H9 (cell line): ENCODE data around the gene YIPF5. TPM values are rescaled to one million over a fixed set of nuclear protein-coding genes. Genes with fewer than 3 reads are reported as not detected.

ENCODE experiments used
- DNase-seq: peaks from one replicate; pipeline ENCODE4 v3.0.0-alpha.2; 2017
- H2AFZ ChIP-seq: one replicate; pipeline ENCODE4 v1.6.1; 2013; ENCODE audit warnings: mild to moderate bottlenecking, low read length, control low read depth, moderate library complexity
- H2AK5ac ChIP-seq: 2 replicates; pipeline ENCODE4 v1.6.1; 2013; ENCODE audit warnings: low read length, control low read depth, mixed read lengths; ENCODE audit not compliant: insufficient read length
- H2BK120ac ChIP-seq: one replicate; pipeline ENCODE4 v1.6.1; 2013; ENCODE audit warnings: low read depth, mild to moderate bottlenecking, low read length, control low read depth, inconsistent platforms; ENCODE audit not compliant: poor library complexity, severe bottlenecking
- H2BK12ac ChIP-seq: 2 replicates; pipeline ENCODE4 v1.6.1; 2013; ENCODE audit warnings: low read length, control low read depth, mixed read lengths, low read depth; ENCODE audit not compliant: insufficient read length
- H2BK15ac ChIP-seq: 2 replicates; pipeline ENCODE4 v1.6.1; 2013; ENCODE audit warnings: low read depth, low read length, control low read depth
- H2BK20ac ChIP-seq: one replicate; pipeline ENCODE4 v1.6.1; 2013; ENCODE audit warnings: low read depth, mild to moderate bottlenecking, low read length, control low read depth, inconsistent platforms; ENCODE audit not compliant: poor library complexity, severe bottlenecking
- H2BK5ac ChIP-seq: 2 replicates; pipeline ENCODE4 v1.6.1; 2013; ENCODE audit warnings: low read length, control low read depth, mixed read lengths; ENCODE audit not compliant: insufficient read length
- H3K14ac ChIP-seq: 2 replicates; pipeline ENCODE4 v1.6.1; 2013; ENCODE audit warnings: low read length, control low read depth; ENCODE audit not compliant: insufficient read depth
- H3K18ac ChIP-seq: 2 replicates; pipeline ENCODE4 v1.6.1; 2013; ENCODE audit warnings: low read depth, mild to moderate bottlenecking, mixed read lengths, low read length, control low read depth; ENCODE audit not compliant: insufficient read length
- H3K23ac ChIP-seq: 2 replicates; pipeline ENCODE4 v1.6.1; 2013; ENCODE audit warnings: low read length, control low read depth, mixed read lengths, low read depth; ENCODE audit not compliant: insufficient read length
- H3K23me2 ChIP-seq: 2 replicates; pipeline ENCODE4 v1.6.1; 2013; ENCODE audit warnings: low read depth, mild to moderate bottlenecking, mixed read lengths, low read length, control low read depth; ENCODE audit not compliant: insufficient read length, poor library complexity, severe bottlenecking
- H3K27ac ChIP-seq: 2 replicates; pipeline ENCODE4 v1.5.1; 2013; ENCODE audit warnings: low read length, control low read depth, mixed read lengths, low read depth; ENCODE audit not compliant: insufficient read length
- H3K27me3 ChIP-seq: 2 replicates; pipeline ENCODE4 v1.6.1; 2013; ENCODE audit warnings: low read length, control low read depth, inconsistent platforms; ENCODE audit not compliant: insufficient read depth
- H3K4ac ChIP-seq: 2 replicates; pipeline ENCODE4 v1.6.1; 2013; ENCODE audit warnings: low read depth, mild to moderate bottlenecking, control low read depth, inconsistent platforms, low read length, moderate library complexity
- H3K4me1 ChIP-seq: 2 replicates; pipeline ENCODE4 v1.6.1; 2013; ENCODE audit warnings: low read length, control low read depth, inconsistent platforms; ENCODE audit not compliant: insufficient read depth
- H3K4me2 ChIP-seq: 2 replicates; pipeline ENCODE4 v1.6.1; 2013; ENCODE audit warnings: low read length, control low read depth, mixed read lengths; ENCODE audit not compliant: insufficient read length, insufficient read depth
- H3K56ac ChIP-seq: 2 replicates; pipeline ENCODE4 v1.6.1; 2013; ENCODE audit warnings: low read depth, mild to moderate bottlenecking, mixed read lengths, low read length, control low read depth; ENCODE audit not compliant: insufficient read length
- H3K79me1 ChIP-seq: 2 replicates; pipeline ENCODE4 v1.6.1; 2013; ENCODE audit warnings: low read depth, mild to moderate bottlenecking, moderate library complexity, low read length, control low read depth, inconsistent platforms; ENCODE audit not compliant: insufficient read depth, poor library complexity, severe bottlenecking
- H3K79me2 ChIP-seq: 2 replicates; pipeline ENCODE4 v1.6.1; 2013; ENCODE audit warnings: low read length, control low read depth, inconsistent platforms; ENCODE audit not compliant: insufficient read depth
- H3K9ac ChIP-seq: 2 replicates; pipeline ENCODE4 v1.6.1; 2013; ENCODE audit warnings: low read length, control low read depth, mixed read lengths; ENCODE audit not compliant: insufficient read length; ENCODE audit errors: extremely low read depth
- H3K9me3 ChIP-seq: one replicate; pipeline ENCODE4 v1.6.1; 2013; ENCODE audit warnings: low read depth, low read length, inconsistent platforms; ENCODE audit not compliant: control insufficient read depth
- H3T11ph ChIP-seq: one replicate; pipeline ENCODE4 v1.6.1; 2013; ENCODE audit warnings: mild to moderate bottlenecking, low read length, control low read depth, inconsistent platforms
- H4K20me1 ChIP-seq: one replicate; pipeline ENCODE4 v1.6.1; 2013; ENCODE audit not compliant: control insufficient read depth, insufficient read length, insufficient read depth
- H4K5ac ChIP-seq: 2 replicates; pipeline ENCODE4 v1.6.1; 2013; ENCODE audit warnings: low read depth, mild to moderate bottlenecking, mixed read lengths, low read length, control low read depth; ENCODE audit not compliant: insufficient read length
- H4K8ac ChIP-seq: replicated peaks from 2 replicates; pipeline ENCODE4 v1.6.1; 2013; ENCODE audit warnings: low read length, control low read depth, mixed read lengths, low read depth; ENCODE audit not compliant: insufficient read length
- H4K91ac ChIP-seq: 2 replicates; pipeline ENCODE4 v1.6.1; 2013; ENCODE audit warnings: low read depth, mild to moderate bottlenecking, moderate library complexity, mixed read lengths, low read length, control low read depth; ENCODE audit not compliant: insufficient read length
- H3K27ac Mint-ChIP-seq, 3 experiments: 2 replicates in 2 of 3; 3 replicates in 1 of 3; pipeline ENCODE4 v1.8.0; 2020 to 2021; ENCODE audit warnings: mixed read lengths in 3 of 3, mild to moderate bottlenecking in 1 of 3, moderate library complexity in 1 of 3
- H3K27me3 Mint-ChIP-seq: 2 replicates; pipeline ENCODE4 v1.8.0; 2021; ENCODE audit warnings: low read depth, mild to moderate bottlenecking, moderate library complexity, mixed read lengths
- H3K36me3 Mint-ChIP-seq, 3 experiments: 2 replicates in 2 of 3; 3 replicates in 1 of 3; pipeline ENCODE4 v1.8.0; 2020 to 2021; ENCODE audit warnings: low read depth in 3 of 3, mixed read lengths in 3 of 3; ENCODE audit not compliant: insufficient read depth in 1 of 3
- H3K4me1 Mint-ChIP-seq, 2 experiments: 2 replicates each; pipeline ENCODE4 v1.8.0; 2020; ENCODE audit warnings: mixed read lengths in 2 of 2
- H3K4me3 Mint-ChIP-seq, 2 experiments: 2 replicates in 1 of 2; 3 replicates in 1 of 2; pipeline ENCODE4 v1.8.0; 2020 to 2021; ENCODE audit warnings: mild to moderate bottlenecking in 2 of 2, mixed read lengths in 2 of 2, moderate library complexity in 1 of 2
- H3K9me3 Mint-ChIP-seq, 2 experiments: 2 replicates in 1 of 2; 3 replicates in 1 of 2; pipeline ENCODE4 v1.8.0; 2020; ENCODE audit warnings: mild to moderate bottlenecking in 2 of 2, mixed read lengths in 2 of 2, moderate library complexity in 1 of 2
- total RNA-seq: library from RNA; stranded (reverse); gene quantifications from 2 replicates; pipeline ENCODE4 v1.2.1, GENCODE V29; 2021
- TF ChIP-seq, protein P1 (sequence below): fragments of 200-600 bp; sonication (generic); conservative IDR thresholded peaks from 3 replicates; pipeline ENCODE4 v1.8.0; 2021; ENCODE audit warnings: antibody characterized with exemption, mild to moderate bottlenecking

YIPF5 gene
- total RNA-seq, 1 experiment from 2014 or later, result 44.6 TPM

DNA sequence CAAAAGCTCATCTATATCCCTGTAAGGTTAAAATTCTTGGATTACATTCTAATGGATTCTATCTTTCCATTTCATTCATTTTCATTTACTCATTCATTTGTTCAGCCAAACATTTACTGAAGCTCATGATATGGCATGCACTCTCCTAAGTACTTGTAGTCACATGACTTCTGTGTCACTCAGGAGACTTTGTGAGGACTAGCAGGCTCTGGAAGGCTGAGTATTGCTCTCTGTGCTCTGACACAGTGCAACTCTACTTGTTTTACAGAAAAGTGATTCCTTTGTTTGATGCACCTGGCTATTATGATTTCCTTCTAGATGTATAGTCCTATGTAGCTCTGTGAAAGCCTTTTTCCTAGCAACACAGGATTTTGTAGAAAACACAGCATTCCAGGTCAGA, 53.0 kb downstream of the YIPF5 start:
- Histone ChIP-seq H3K23me2 (no peaks in the 10 kb centered on the region), H3T11ph (no peak overlapping the region), H3K4ac (no peak overlapping the region), H2BK15ac (no peak overlapping the region), H3K79me2 (no peaks in the 10 kb centered on the region), H2BK5ac (no peak overlapping the region), H3K4me2 (no peak overlapping the region), H3K23ac (no peak overlapping the region), H3K56ac (no peak overlapping the region), H2BK12ac (no peak overlapping the region), H4K20me1 (no peaks in the 10 kb centered on the region), H4K91ac (no peak overlapping the region), H3K9me3 (no peaks in the 10 kb centered on the region), H3K79me1 (no peaks in the 10 kb centered on the region), H2BK20ac (no peak overlapping the region), H2BK120ac (no peak overlapping the region), H4K5ac (no peak overlapping the region), H3K9ac (no peak overlapping the region), H3K27ac (no peak overlapping the region), H4K8ac (no peak overlapping the region), H3K14ac (no peak overlapping the region), H2AFZ (no peak overlapping the region), H2AK5ac (no peak overlapping the region), H3K18ac (no peak overlapping the region), H3K27me3 (no peaks in the 10 kb centered on the region), H3K4me1 (no peaks in the 10 kb centered on the region)
- no peaks in the 10 kb centered on the region for H3K4me1 Mint-ChIP-seq
- H3K27me3 Mint-ChIP-seq, result no peaks in the 10 kb centered on the region
- H3K27ac Mint-ChIP-seq, result no peak overlapping the region
- no peak for DNase-seq
- H3K4me3 Mint-ChIP-seq, result no peak overlapping the region
- peaks cover 0 to 7% of the 10 kb centered on the region in 2 experiments; a peak in 3 of 5 replicates for H3K9me3 Mint-ChIP-seq
- TF ChIP-seq, protein P1, sequence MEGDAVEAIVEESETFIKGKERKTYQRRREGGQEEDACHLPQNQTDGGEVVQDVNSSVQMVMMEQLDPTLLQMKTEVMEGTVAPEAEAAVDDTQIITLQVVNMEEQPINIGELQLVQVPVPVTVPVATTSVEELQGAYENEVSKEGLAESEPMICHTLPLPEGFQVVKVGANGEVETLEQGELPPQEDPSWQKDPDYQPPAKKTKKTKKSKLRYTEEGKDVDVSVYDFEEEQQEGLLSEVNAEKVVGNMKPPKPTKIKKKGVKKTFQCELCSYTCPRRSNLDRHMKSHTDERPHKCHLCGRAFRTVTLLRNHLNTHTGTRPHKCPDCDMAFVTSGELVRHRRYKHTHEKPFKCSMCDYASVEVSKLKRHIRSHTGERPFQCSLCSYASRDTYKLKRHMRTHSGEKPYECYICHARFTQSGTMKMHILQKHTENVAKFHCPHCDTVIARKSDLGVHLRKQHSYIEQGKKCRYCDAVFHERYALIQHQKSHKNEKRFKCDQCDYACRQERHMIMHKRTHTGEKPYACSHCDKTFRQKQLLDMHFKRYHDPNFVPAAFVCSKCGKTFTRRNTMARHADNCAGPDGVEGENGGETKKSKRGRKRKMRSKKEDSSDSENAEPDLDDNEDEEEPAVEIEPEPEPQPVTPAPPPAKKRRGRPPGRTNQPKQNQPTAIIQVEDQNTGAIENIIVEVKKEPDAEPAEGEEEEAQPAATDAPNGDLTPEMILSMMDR, result no peak
- peaks cover 0 to 3% (median 0%) of the 10 kb centered on the region in 3 experiments; a peak in 1 of 7 replicates for H3K36me3 Mint-ChIP-seq
